Measurements from ENCODE around the gene ZNF366. TPM values are rescaled to one million over a fixed set of nuclear protein-coding genes. Genes with fewer than 3 reads are reported as not detected.

The ZNF366 gene, protein sequence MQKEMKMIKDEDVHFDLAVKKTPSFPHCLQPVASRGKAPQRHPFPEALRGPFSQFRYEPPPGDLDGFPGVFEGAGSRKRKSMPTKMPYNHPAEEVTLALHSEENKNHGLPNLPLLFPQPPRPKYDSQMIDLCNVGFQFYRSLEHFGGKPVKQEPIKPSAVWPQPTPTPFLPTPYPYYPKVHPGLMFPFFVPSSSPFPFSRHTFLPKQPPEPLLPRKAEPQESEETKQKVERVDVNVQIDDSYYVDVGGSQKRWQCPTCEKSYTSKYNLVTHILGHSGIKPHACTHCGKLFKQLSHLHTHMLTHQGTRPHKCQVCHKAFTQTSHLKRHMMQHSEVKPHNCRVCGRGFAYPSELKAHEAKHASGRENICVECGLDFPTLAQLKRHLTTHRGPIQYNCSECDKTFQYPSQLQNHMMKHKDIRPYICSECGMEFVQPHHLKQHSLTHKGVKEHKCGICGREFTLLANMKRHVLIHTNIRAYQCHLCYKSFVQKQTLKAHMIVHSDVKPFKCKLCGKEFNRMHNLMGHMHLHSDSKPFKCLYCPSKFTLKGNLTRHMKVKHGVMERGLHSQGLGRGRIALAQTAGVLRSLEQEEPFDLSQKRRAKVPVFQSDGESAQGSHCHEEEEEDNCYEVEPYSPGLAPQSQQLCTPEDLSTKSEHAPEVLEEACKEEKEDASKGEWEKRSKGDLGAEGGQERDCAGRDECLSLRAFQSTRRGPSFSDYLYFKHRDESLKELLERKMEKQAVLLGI
- total RNA-seq: 2.1 TPM
- polyA plus RNA-seq (ENCODE audit: insufficient read depth in 1 of 8, insufficient read length in 8 of 8, low replicate concordance in 1 of 8): 1 to 10 TPM; 2.1 to 3.7 (median 2.8) TPM
- long read RNA-seq, donor 1, partial matches to known transcripts: 0 of 1 reads
- long read RNA-seq, donor 1, other reads (novel, unspliced or antisense): 0 of 1 reads
- long read RNA-seq, donor 2: 0 reads
- long read RNA-seq, donor 3: 0 reads
- long read RNA-seq, donor 4, partial matches to known transcripts: 0 of 1 reads
- long read RNA-seq, donor 4, other reads (novel, unspliced or antisense): 0 of 1 reads
- long read RNA-seq, donor 5, partial matches to known transcripts: 0 of 1 reads
- long read RNA-seq, donor 5, other reads (novel, unspliced or antisense): 0 of 1 reads
- long read RNA-seq, donor 6: 0 reads
- long read RNA-seq, donor 7: 0 reads
- long read RNA-seq, donor 8: 0 reads
- long read RNA-seq, donor 9: 0 reads
- long read RNA-seq, donor 10: 0 reads
- long read RNA-seq, donor 11, partial matches to known transcripts: 0 of 1 reads
- long read RNA-seq, donor 11, other reads (novel, unspliced or antisense): 0 of 1 reads

GRCh38 chr5:72507231-72507906, at the start of gene ZNF366:
Gene ZNF366 (minus strand): TSS chr5:72507410. CDS start chr5:72461496, 45,914 bp downstream.
- H3K36me3 ChIP-seq (ENCODE audit: control insufficient read depth, insufficient read depth, low read length): no peaks in the 10 kb centered on the region
- H3K4me1 ChIP-seq (ENCODE audit: control insufficient read depth, insufficient read depth, low read length): peaks cover 30% of the 10 kb centered on the region
- no peaks in the 10 kb centered on the region for H3K27me3 ChIP-seq (ENCODE audit: control insufficient read depth, insufficient read depth, low read length)
- no peak for DNase-seq
- peak within 1 kb of the TSS; percentile 57 for H3K27ac ChIP-seq (ENCODE audit: low read length)
- WGBS (ENCODE audit: insufficient coverage): 52% methylated on average over 5 of the region's 9 CpGs
- no peaks in the 10 kb centered on the region for H3K9me3 ChIP-seq (replicated peaks; ENCODE audit: control insufficient read depth, low read depth, low read length)
- H3K4me3 ChIP-seq (ENCODE audit: low read length): peak within 1 kb of the TSS; percentile 16

- H3K36me3 ChIP-seq (ENCODE audit: control insufficient read depth, insufficient read depth, low read length): no peaks in the 10 kb centered on the region
- DNase-seq: peak; percentile 92
- H3K27ac ChIP-seq (ENCODE audit: low read length): peak overlapping the region; percentile 92
- WGBS (ENCODE audit: insufficient coverage): 2% methylated on average over 29 of the region's 42 CpGs
- H3K4me3 ChIP-seq (ENCODE audit: low read length): peak overlapping the region; percentile 39
- no peaks in the 10 kb centered on the region for H3K9me3 ChIP-seq (replicated peaks; ENCODE audit: control insufficient read depth, low read depth, low read length)
- no peaks in the 10 kb centered on the region for H3K27me3 ChIP-seq (ENCODE audit: control insufficient read depth, insufficient read depth, low read length)
- peaks cover 42% of the 10 kb centered on the region for H3K4me1 ChIP-seq (ENCODE audit: control insufficient read depth, insufficient read depth, low read length)
Observed at GRCh38 chr5:72556351-72557166, 49.3 kb upstream of the ZNF366 start.

GRCh38 chr5:72555871-72556270, 48.7 kb upstream of the ZNF366 start:
- H3K27me3 ChIP-seq (ENCODE audit: control insufficient read depth, insufficient read depth, low read length): no peaks in the 10 kb centered on the region
- H3K36me3 ChIP-seq (ENCODE audit: control insufficient read depth, insufficient read depth, low read length): no peaks in the 10 kb centered on the region
- no peaks in the 10 kb centered on the region for H3K9me3 ChIP-seq (replicated peaks; ENCODE audit: control insufficient read depth, low read depth, low read length)
- peak overlapping the region; percentile 39 for H3K4me3 ChIP-seq (ENCODE audit: low read length)
- H3K4me1 ChIP-seq (ENCODE audit: control insufficient read depth, insufficient read depth, low read length): peaks cover 42% of the 10 kb centered on the region
- peak; percentile 45 for DNase-seq
- peak overlapping the region; percentile 92 for H3K27ac ChIP-seq (ENCODE audit: low read length)
- 0% methylated on average over 1 of the region's 1 CpG for WGBS (ENCODE audit: insufficient coverage)

DNA sequence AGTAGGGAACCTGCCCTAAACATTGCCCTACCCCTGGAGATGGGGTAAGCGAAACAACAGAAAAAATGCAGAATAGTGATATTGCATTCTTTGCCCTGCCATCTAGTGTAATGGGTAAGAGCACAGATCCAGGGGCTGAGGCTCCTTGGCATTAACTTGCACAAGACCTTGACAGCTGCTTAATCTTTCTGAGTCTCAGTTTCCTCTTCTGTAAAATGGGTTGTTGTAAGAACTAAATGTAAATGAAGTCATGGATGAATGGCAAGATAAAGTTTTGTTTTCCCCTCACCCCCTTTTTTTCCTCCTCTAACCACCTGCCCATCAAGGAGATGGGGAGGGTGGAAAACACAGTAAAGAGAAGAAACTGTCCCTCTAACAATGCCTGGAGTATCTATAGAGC, 47.7 kb upstream of the ZNF366 start:
- Histone ChIP-seq H3K27ac (ENCODE audit: low read length) (no peak overlapping the region), H3K9me3 (replicated peaks; ENCODE audit: control insufficient read depth, low read depth, low read length) (no peaks in the 10 kb centered on the region), H3K27me3 (ENCODE audit: control insufficient read depth, insufficient read depth, low read length) (no peaks in the 10 kb centered on the region), H3K4me3 (ENCODE audit: low read length) (no peak overlapping the region), H3K36me3 (ENCODE audit: control insufficient read depth, insufficient read depth, low read length) (no peaks in the 10 kb centered on the region), H3K4me1 (ENCODE audit: control insufficient read depth, insufficient read depth, low read length) (peaks cover 40% of the 10 kb centered on the region)
- WGBS (ENCODE audit: insufficient coverage): no CpG with 5 or more reads among the region's 1 CpG
- DNase-seq: no peak

DNA sequence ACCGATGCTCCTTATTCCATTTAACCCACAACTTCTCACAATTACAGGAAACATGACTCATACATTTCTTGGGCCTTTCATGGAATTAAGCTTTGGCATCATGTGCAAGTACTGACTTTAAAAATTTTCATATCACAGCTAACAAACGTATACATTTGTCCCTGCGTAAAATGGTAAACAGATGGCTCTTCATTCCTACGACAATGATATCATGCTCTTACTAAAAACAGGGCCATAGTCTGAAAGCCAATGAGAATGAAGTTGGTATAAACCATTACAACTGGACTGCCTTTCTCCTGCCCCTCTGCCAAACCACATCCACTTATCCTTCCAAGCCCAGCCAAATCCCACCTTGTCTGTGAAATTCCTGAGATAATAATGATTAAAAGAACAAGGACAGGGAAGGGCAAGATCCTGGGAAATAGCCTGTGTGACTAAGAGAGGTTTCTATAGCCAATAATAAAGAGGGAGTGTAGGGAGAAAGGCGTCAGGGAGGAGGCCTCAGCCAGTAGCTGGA, 44.9 kb upstream of the ZNF366 start:
- Histone ChIP-seq H3K4me3 (ENCODE audit: low read length) (no peak overlapping the region), H3K36me3 (ENCODE audit: control insufficient read depth, insufficient read depth, low read length) (no peaks in the 10 kb centered on the region), H3K9me3 (replicated peaks; ENCODE audit: control insufficient read depth, low read depth, low read length) (no peaks in the 10 kb centered on the region), H3K27ac (ENCODE audit: low read length) (no peak overlapping the region), H3K27me3 (ENCODE audit: control insufficient read depth, insufficient read depth, low read length) (no peaks in the 10 kb centered on the region), H3K4me1 (ENCODE audit: control insufficient read depth, insufficient read depth, low read length) (peaks cover 19% of the 10 kb centered on the region)
- WGBS (ENCODE audit: insufficient coverage): 56% methylated on average over 1 of the region's 5 CpGs
- DNase-seq: no peak

DNA sequence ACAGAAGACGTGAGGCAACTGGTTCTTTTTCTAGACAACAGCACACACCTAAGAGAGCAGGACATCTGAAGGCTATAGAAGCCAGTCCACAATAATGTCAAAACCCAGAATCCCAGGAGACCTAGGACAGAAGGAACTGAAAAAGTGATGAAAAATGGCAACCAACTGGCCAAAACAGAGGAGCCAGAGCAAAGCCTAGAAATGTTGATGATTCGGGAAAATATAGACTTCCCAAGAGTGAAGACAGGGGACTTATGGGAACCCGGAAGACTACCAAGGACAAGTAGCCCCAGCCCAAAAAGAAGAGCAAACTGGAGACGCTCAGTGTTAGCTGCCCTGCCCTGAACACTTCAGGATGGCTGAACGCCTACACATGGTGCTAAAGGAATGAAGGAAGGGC, 43.4 kb upstream of the ZNF366 start:
- peaks cover 4% of the 10 kb centered on the region for H3K4me1 ChIP-seq (ENCODE audit: control insufficient read depth, insufficient read depth, low read length)
- no peak overlapping the region for H3K4me3 ChIP-seq (ENCODE audit: low read length)
- no peaks in the 10 kb centered on the region for H3K27me3 ChIP-seq (ENCODE audit: control insufficient read depth, insufficient read depth, low read length)
- DNase-seq: no peak
- no peaks in the 10 kb centered on the region for H3K36me3 ChIP-seq (ENCODE audit: control insufficient read depth, insufficient read depth, low read length)
- WGBS (ENCODE audit: insufficient coverage): 90% methylated on average over 4 of the region's 5 CpGs
- H3K9me3 ChIP-seq (replicated peaks; ENCODE audit: control insufficient read depth, low read depth, low read length): no peaks in the 10 kb centered on the region
- no peak overlapping the region for H3K27ac ChIP-seq (ENCODE audit: low read length)

DNA sequence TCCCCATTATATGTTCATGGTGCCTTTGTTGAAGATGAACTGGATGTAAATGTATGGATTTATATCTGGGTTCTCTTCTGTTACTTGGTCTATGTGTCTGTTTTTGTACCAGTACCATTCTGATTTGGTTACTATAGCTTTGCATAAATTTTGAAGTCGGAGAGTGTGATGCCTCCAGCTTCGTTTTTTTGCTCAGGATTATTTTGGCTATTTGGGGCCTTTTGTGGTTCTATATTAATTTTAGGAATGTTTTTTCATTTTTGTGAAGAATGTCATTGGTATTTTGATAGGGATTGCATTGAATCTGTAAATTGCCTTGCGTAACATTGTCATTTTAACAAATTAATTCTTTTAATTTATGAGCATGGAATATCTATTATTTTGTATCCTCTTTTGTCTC, 36.6 kb upstream of the ZNF366 start:
- Histone ChIP-seq H3K9me3 (replicated peaks; ENCODE audit: control insufficient read depth, low read depth, low read length) (no peaks in the 10 kb centered on the region), H3K36me3 (ENCODE audit: control insufficient read depth, insufficient read depth, low read length) (no peaks in the 10 kb centered on the region), H3K27me3 (ENCODE audit: control insufficient read depth, insufficient read depth, low read length) (no peaks in the 10 kb centered on the region), H3K4me3 (ENCODE audit: low read length) (no peak overlapping the region), H3K27ac (ENCODE audit: low read length) (no peak overlapping the region), H3K4me1 (ENCODE audit: control insufficient read depth, insufficient read depth, low read length) (peaks cover 12% of the 10 kb centered on the region)
- DNase-seq: no peak
- 80% methylated on average over 1 of the region's 3 CpGs for WGBS (ENCODE audit: insufficient coverage)

GRCh38 chr5:72543365-72543764, 36.2 kb upstream of the ZNF366 start:
- no peak overlapping the region for H3K27ac ChIP-seq (ENCODE audit: low read length)
- DNase-seq: no peak
- no peak overlapping the region for H3K4me3 ChIP-seq (ENCODE audit: low read length)
- no peaks in the 10 kb centered on the region for H3K36me3 ChIP-seq (ENCODE audit: control insufficient read depth, insufficient read depth, low read length)
- no CpG with 5 or more reads among the region's 3 CpGs for WGBS (ENCODE audit: insufficient coverage)
- no peaks in the 10 kb centered on the region for H3K9me3 ChIP-seq (replicated peaks; ENCODE audit: control insufficient read depth, low read depth, low read length)
- peaks cover 12% of the 10 kb centered on the region for H3K4me1 ChIP-seq (ENCODE audit: control insufficient read depth, insufficient read depth, low read length)
- H3K27me3 ChIP-seq (ENCODE audit: control insufficient read depth, insufficient read depth, low read length): no peaks in the 10 kb centered on the region

DNA sequence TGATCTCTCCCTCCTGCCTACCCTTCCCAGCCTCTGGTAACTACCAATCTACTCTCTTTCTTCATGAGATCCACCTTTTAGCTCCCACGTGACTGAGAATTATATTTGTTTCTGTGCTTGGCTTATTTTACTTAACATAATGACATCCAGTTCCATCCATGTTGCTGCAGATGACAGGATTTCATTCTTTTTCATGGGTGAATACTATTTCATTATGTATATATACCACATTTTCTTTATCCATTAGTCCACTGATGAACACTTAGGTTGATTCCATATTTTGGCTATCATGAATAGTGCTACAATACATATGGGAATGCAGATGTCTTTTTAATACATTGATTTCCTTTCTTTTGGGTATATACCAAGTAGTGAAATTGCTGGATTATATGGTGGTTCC, 35.5 kb upstream of the ZNF366 start:
- H3K4me3 ChIP-seq (ENCODE audit: low read length): no peak overlapping the region
- no peaks in the 10 kb centered on the region for H3K9me3 ChIP-seq (replicated peaks; ENCODE audit: control insufficient read depth, low read depth, low read length)
- no peak overlapping the region for H3K27ac ChIP-seq (ENCODE audit: low read length)
- no peaks in the 10 kb centered on the region for H3K27me3 ChIP-seq (ENCODE audit: control insufficient read depth, insufficient read depth, low read length)
- DNase-seq: no peak
- H3K36me3 ChIP-seq (ENCODE audit: control insufficient read depth, insufficient read depth, low read length): no peaks in the 10 kb centered on the region
- H3K4me1 ChIP-seq (ENCODE audit: control insufficient read depth, insufficient read depth, low read length): peaks cover 12% of the 10 kb centered on the region
- WGBS (ENCODE audit: insufficient coverage): no CpG with 5 or more reads among the region's 1 CpG
